HuH-7.5 (cell line): ENCODE data around the gene PLS3.

Experiments used
- DNase-seq: peaks from one replicate; pipeline ENCODE4 v3.0.0; 2011; ENCODE audit warnings: low spot score

Gene PLS3

DNA sequence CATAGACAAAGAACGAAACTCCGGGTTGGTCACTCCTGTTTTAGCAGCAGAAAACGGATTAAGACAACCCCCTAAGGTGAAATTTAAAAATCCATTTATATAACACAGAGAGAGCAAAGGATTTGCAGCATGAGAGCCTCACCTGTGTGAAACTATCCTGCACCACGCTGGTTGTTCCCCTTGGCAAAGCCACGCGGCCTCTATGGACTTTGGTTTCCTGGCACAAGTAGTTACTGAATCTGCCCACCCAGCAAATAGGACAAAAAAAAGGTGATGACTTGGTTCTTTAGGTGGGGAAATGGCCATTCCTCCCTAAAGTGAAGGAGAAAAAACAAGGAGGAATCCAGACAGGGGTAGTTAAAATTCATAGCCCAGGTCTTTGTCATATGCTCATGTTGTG lies 133.1 kb downstream of the PLS3 start:
- DNase-seq = no peak

DNA sequence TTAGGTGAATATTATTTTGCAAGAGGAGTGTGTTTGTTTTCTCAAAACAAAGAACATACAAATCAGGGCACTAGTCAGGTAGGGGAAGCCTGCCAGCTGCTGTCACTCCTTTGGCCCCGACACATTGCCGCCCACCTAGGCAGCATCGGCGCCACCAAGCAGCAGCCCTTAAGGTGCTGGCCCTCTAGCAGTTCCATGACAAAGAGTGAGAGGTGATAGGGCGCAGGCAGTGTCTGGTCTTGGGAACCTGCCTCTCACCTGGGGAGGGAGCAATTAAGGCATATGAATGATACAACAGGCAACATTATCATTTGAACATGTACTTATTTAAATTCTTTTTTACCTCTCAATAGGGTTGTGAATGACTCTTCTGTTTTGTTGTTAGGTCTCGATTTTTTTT lies 135.1 kb downstream of the PLS3 start:
- no peak for DNase-seq

DNA sequence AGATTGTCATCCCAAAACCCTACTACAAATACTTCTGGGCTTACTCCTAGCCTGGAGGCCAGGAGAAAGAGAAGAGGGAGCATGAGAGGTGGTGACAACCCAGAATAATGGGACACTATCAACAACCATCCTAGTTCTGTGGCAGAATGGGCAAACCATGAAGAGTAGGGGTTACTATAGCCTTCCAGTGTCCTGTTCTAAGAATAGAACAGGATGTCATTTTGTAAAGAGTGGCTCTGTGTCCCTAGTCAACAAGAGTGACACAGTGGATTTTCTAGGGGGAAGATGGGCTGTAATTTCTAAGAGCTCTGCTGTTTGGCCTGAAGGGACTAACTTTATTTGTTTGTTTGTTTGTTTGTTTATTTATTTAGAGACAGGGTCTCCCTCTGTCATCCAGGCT lies 136.0 kb downstream of the PLS3 start:
- DNase-seq = no peak

DNA sequence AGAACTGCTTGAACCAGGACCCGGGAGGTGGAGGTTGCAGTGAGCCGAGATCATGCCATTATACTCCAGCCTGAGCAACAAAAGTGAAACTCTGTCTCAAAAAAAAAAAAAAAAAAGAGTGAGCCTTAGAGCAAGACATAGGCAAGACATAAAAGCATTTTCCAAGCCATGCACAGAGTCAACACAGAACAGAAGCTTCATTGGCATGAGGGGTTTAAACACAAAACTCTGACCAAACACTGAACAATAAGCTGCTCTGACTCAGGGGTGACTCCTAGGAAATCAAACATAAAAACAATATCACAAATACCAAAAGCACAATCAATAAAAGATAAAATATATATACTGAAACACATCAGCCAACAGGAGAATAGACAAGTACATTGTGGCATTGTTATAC lies 136.8 kb downstream of the PLS3 start:
- DNase-seq = no peak
